Measurements from ENCODE around the gene SERPINA5. TPM values are rescaled to one million over a fixed set of nuclear protein-coding genes. Genes with fewer than 3 reads are reported as not detected.
A peak's percentile ranks its signal among the peaks of the same experiment; 100 is the strongest.

SERPINA5 gene
- total and polyA plus RNA-seq, 2 of the 13 experiments (the other 11 are each of a cell fraction or from before 2014, with no cell fraction given): 449 to 498 TPM

GRCh38 chr14:94542111-94542810 is 39.0 kb upstream of the SERPINA5 start:
- H3K4me2 ChIP-seq (ENCODE audit: low read depth, low read length): peak overlapping the region; percentile 30
- peak overlapping the region; percentile 43 for H3K27ac ChIP-seq (ENCODE audit: extremely low read length, insufficient read depth, low read length)
- no peak overlapping the region for H2AFZ ChIP-seq (ENCODE audit: low read length)
- BruUV-seq (replicated peaks): no TSS peak
- H3K27me3 ChIP-seq (ENCODE audit: control insufficient read depth in 1 of 2, insufficient read depth in 2 of 2, low read length in 2 of 2): no peaks in the 10 kb centered on the region
- H4K20me1 ChIP-seq (ENCODE audit: insufficient read depth, low read length): no peaks in the 10 kb centered on the region
- in situ Hi-C loops (cut with HindIII; ENCODE audit: extremely low pct_ligation_motif_present, low pct_unique_long_range_greater_than_20kb) (loop anchor here (10.0 kb wide), 1 partner anchor 143 kb away; no protein-coding TSS in a partner anchor), intact Hi-C loops (cut with micrococcal nuclease; ENCODE audit: unreplicated experiment) (loop anchor here (5.0 kb wide), 2 partner anchors 35 to 140 kb away; partner anchors contain the start of gene SERPINA12)
- POLR2A ChIA-PET: interaction anchor here (1.6 to 2.0 kb wide), 2 partner anchors 20 to 57 kb away, joined by 5 to 8 read pairs; no protein-coding TSS in a partner anchor
- no peaks in the 10 kb centered on the region for H3K36me3 ChIP-seq (replicated peaks in 1 of 2; ENCODE audit: control insufficient read depth in 1 of 2, insufficient read depth in 2 of 2, low read length in 2 of 2)
- DNase-seq (ENCODE audit: low spot score) (peak; percentile 80), FAIRE-seq (no peak), ATAC-seq (peak; percentile 73)
- H3K79me2 ChIP-seq (ENCODE audit: insufficient read depth, low read length): no peaks in the 10 kb centered on the region
- no peak overlapping the region; a peak in 1 of 6 replicates for H3K4me3 ChIP-seq (replicated peaks in 1 of 3; ENCODE audit: insufficient read depth in 1 of 3, low read depth in 2 of 3, low read length in 3 of 3)
- peaks cover 98% of the 10 kb centered on the region for H3K4me1 ChIP-seq (ENCODE audit: insufficient read depth, low read length)
- H3K9ac ChIP-seq (ENCODE audit: insufficient read depth, low read depth, low read length): peak overlapping the region; percentile 41
- CTCF ChIA-PET (ENCODE audit: low intra/inter-chr PET ratio, low total read pairs): interaction anchor here (0.8 kb wide), 1 partner anchor 139 kb away, joined by 3 read pairs; no protein-coding TSS in a partner anchor
- no peaks in the 10 kb centered on the region for H3K9me3 ChIP-seq (ENCODE audit: low read length)
- whole genome bisulfite sequencing (ENCODE audit: low lambda C conversion rate): 59% methylated on average over 5 of the region's 12 CpGs
- TF ChIP-seq ZNF34 (CRISPR knock-in tag; IDR thresholded peaks at IDR 0.05; ENCODE audit: borderline replicate concordance): no peak
- TF ChIP-seq ZNF781 (CRISPR knock-in tag; IDR thresholded peaks at IDR 0.05; ENCODE audit: borderline replicate concordance, not compliant biosample characterization): no peak
- TF ChIP-seq REL (CRISPR knock-in tag; conservative IDR thresholded peaks at IDR 0.05): no peak
- no peak for TF ChIP-seq ZNF496 (CRISPR knock-in tag; IDR thresholded peaks at IDR 0.05; ENCODE audit: insufficient replicate concordance)
- TF ChIP-seq ZFP36L2 (CRISPR knock-in tag; IDR thresholded peaks at IDR 0.05): no peak
- no peak for TF ChIP-seq ZNF747 (CRISPR knock-in tag; IDR thresholded peaks at IDR 0.05; ENCODE audit: borderline replicate concordance)
- TF ChIP-seq ZNF580 (CRISPR knock-in tag; IDR thresholded peaks at IDR 0.05; ENCODE audit: borderline replicate concordance, low read depth): no peak
- TF ChIP-seq ZFAT (CRISPR knock-in tag; conservative IDR thresholded peaks at IDR 0.05): no peak
- 0 out of 2 replicates have a peak, but pooled peaks have one; percentile 41 for TF ChIP-seq ZNF605 (CRISPR knock-in tag; IDR thresholded peaks at IDR 0.05)
- no peak for TF ChIP-seq TAF15 (IDR thresholded peaks at IDR 0.05; ENCODE audit: low read depth, low read length, poor library complexity, severe bottlenecking)
- no peak for TF ChIP-seq ZNF562 (CRISPR knock-in tag; IDR thresholded peaks at IDR 0.05; ENCODE audit: borderline replicate concordance)
- TF ChIP-seq RNF2 (conservative IDR thresholded peaks at IDR 0.05; ENCODE audit: low read depth): no peak
- TF ChIP-seq ZNF383 (CRISPR knock-in tag; IDR thresholded peaks at IDR 0.05; ENCODE audit: borderline replicate concordance): no peak
- TF ChIP-seq, protein P1, sequence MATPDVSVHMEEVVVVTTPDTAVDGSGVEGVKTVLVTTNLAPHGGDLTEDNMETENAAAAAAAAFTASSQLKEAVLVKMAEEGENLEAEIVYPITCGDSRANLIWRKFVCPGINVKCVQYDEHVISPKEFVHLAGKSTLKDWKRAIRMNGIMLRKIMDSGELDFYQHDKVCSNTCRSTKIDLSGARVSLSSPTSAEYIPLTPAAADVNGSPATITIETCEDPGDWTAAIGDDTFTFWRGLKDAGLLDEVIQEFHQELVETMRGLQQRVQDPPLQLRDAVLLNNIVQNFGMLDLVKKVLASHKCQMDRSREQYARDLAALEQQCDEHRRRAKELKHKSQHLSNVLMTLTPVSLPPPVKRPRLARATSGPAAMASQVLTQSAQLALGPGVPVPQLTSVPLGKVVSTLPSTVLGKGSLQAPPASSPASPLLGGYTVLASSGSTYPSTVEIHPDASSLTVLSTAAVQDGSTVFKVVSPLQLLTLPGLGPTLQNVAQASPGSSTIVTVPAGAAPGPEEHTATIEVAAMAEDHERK (CRISPR knock-in tag; IDR thresholded peaks at IDR 0.05; ENCODE audit: low read depth): no peak
- TF ChIP-seq, protein P2, sequence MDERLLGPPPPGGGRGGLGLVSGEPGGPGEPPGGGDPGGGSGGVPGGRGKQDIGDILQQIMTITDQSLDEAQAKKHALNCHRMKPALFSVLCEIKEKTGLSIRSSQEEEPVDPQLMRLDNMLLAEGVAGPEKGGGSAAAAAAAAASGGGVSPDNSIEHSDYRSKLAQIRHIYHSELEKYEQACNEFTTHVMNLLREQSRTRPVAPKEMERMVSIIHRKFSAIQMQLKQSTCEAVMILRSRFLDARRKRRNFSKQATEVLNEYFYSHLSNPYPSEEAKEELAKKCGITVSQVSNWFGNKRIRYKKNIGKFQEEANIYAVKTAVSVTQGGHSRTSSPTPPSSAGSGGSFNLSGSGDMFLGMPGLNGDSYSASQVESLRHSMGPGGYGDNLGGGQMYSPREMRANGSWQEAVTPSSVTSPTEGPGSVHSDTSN (CRISPR knock-in tag; IDR thresholded peaks at IDR 0.05): no peak
- peak; percentile 40; the same call in 1 of the 2 replicates for TF ChIP-seq HMG20A (CRISPR knock-in tag; IDR thresholded peaks at IDR 0.05; ENCODE audit: borderline replicate concordance)
- no peak for TF ChIP-seq U2AF1 (optimal IDR thresholded peaks at IDR 0.05; ENCODE audit: low read depth, low read length)
- TF ChIP-seq HNF1B (CRISPR knock-in tag; IDR thresholded peaks at IDR 0.05): no peak; the same call in 1 of the 2 replicates
- TF ChIP-seq ZNF841 (CRISPR knock-in tag; IDR thresholded peaks at IDR 0.05; ENCODE audit: borderline replicate concordance): no peak
- 0 out of 2 replicates have a peak, but pooled peaks have one; percentile 32 for TF ChIP-seq ZNF143 (CRISPR knock-in tag; IDR thresholded peaks at IDR 0.05)
